Measurements from ENCODE around the gene NUP85. TPM values are rescaled to one million over a fixed set of nuclear protein-coding genes. Genes with fewer than 3 reads are reported as not detected.

Gene NUP85
- total RNA-seq, 1 experiment from 2014 or later, result 95.6 TPM

DNA sequence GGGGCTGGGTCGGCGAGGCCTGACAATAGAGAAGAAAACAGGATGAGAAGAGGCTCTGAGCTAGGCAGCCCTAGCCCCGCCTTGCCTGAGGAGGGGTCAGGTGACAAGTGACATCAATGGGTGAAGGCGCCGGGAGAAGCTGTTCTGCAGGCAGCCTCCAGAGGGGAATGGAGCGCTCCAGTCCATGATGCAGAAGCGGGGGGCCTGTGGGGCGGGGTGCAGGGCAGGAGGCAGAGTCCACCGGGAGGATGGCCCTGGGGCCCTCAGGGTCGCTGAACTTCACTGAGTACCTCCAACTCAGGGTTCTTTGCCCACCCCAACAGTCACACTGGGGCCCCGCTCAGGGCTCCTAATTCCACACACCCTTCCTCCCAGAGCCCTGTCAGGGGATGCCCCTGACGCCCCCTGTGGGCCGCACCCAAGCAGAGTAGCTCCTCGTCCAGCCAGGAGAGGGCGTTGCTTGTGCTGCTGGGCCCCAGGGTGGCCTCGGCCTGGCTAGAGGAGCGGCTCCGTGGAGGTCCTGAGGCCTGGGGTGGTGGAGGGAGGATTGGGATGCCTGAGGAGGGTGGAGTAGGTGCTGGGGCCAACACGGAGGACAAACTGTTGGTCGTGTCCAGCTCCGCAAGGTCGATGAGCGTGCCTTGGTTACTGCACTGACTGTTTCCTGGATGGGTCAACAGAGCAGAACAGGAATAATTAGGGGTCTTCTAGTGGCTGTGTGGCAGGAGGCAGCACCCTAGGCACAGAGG, 35.1 kb downstream of the NUP85 start:
- POLR2A ChIA-PET (ENCODE audit: unreplicated experiment), result interaction anchor here (0.5 kb wide), 1 partner anchor 13 kb away, joined by 3 read pairs; no protein-coding TSS in a partner anchor
- CTCF ChIA-PET, result interaction anchor here (0.6 to 1.7 kb wide), 6 partner anchors 8 to 181 kb away, joined by 3 to 9 read pairs (median 4); partner anchors contain the start of gene MIF4GD

DNA sequence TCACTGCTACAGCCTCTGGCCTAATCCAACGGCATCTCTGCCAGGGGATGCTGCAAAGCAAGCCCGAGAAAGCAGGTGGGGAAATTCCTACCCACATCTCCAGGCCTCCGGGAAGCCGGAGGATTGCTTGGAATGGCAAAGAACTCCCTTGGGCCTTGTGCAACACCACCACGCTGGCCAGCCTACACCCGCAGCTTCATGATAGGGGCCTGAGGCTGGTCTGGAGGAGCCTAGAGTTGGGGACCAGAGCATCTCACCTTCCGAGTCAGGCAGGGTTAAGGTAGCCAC, 35.6 kb downstream of the NUP85 start:
- Histone ChIP-seq H3K9me3 (ENCODE audit: low read length) (no peaks in the 10 kb centered on the region), H3K4me2 (ENCODE audit: low read length) (no peak overlapping the region), H2AFZ (ENCODE audit: low read length) (no peak overlapping the region), H3K27me3 (ENCODE audit: low read length) (no peaks in the 10 kb centered on the region), H3K9ac (ENCODE audit: low read length) (no peak overlapping the region), H4K20me1 (ENCODE audit: low read length) (no peaks in the 10 kb centered on the region), H3F3A (ENCODE audit: low read length, unreplicated experiment) (peaks cover 4% of the 10 kb centered on the region), H3K4me1 (ENCODE audit: insufficient read depth, low read length) (no peaks in the 10 kb centered on the region), H3K4me3 (ENCODE audit: low read length) (no peak overlapping the region), H3K9me2 (replicated peaks; ENCODE audit: low read length) (no peaks in the 10 kb centered on the region), H3K36me3 (ENCODE audit: low read depth, low read length) (peaks cover 80% of the 10 kb centered on the region), H3K27ac (ENCODE audit: low read length) (no peak overlapping the region), H3K79me2 (ENCODE audit: low read length) (no peaks in the 10 kb centered on the region)
- no peak for DNase-seq
- POLR2A ChIA-PET (ENCODE audit: unreplicated experiment), result interaction anchor here (0.5 kb wide), 1 partner anchor 14 kb away, joined by 3 read pairs; no protein-coding TSS in a partner anchor
- no TSS peak for BruUV-seq (replicated peaks)
- TF ChIP-seq EZH2 (IDR thresholded peaks at IDR 0.05; ENCODE audit: low read length, unreplicated experiment), result no peak
- TF ChIP-seq, protein P1, sequence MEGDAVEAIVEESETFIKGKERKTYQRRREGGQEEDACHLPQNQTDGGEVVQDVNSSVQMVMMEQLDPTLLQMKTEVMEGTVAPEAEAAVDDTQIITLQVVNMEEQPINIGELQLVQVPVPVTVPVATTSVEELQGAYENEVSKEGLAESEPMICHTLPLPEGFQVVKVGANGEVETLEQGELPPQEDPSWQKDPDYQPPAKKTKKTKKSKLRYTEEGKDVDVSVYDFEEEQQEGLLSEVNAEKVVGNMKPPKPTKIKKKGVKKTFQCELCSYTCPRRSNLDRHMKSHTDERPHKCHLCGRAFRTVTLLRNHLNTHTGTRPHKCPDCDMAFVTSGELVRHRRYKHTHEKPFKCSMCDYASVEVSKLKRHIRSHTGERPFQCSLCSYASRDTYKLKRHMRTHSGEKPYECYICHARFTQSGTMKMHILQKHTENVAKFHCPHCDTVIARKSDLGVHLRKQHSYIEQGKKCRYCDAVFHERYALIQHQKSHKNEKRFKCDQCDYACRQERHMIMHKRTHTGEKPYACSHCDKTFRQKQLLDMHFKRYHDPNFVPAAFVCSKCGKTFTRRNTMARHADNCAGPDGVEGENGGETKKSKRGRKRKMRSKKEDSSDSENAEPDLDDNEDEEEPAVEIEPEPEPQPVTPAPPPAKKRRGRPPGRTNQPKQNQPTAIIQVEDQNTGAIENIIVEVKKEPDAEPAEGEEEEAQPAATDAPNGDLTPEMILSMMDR (conservative IDR thresholded peaks at IDR 0.05; ENCODE audit: low read depth, low read length), result no peak
- TF ChIP-seq EZH2phosphoT487 (IDR thresholded peaks at IDR 0.05; ENCODE audit: borderline replicate concordance, low read length), result no peak
- no peak for ATAC-seq
- intact Hi-C loops (cut with micrococcal nuclease), result no loop called here
- CTCF ChIA-PET, result interaction anchor here (0.6 to 1.7 kb wide), 4 partner anchors 9 to 181 kb away, joined by 3 to 9 read pairs (median 4); partner anchors contain the start of gene MIF4GD

More for the DNA sequence above, 35.1 kb downstream of the NUP85 start:
- Histone ChIP-seq H3K9ac (ENCODE audit: low read length) (no peak overlapping the region), H3K9me2 (replicated peaks; ENCODE audit: low read length) (no peaks in the 10 kb centered on the region), H3K4me1 (ENCODE audit: insufficient read depth, low read length) (no peaks in the 10 kb centered on the region), H4K20me1 (ENCODE audit: low read length) (no peaks in the 10 kb centered on the region), H3K4me2 (ENCODE audit: low read length) (no peak overlapping the region), H3K79me2 (ENCODE audit: low read length) (no peaks in the 10 kb centered on the region), H3K27me3 (ENCODE audit: low read length) (no peaks in the 10 kb centered on the region), H3K27ac (ENCODE audit: low read length) (no peak overlapping the region), H3K36me3 (ENCODE audit: low read depth, low read length) (peaks cover 80% of the 10 kb centered on the region), H3K9me3 (ENCODE audit: low read length) (no peaks in the 10 kb centered on the region), H3F3A (ENCODE audit: low read length, unreplicated experiment) (peaks cover 4% of the 10 kb centered on the region), H2AFZ (ENCODE audit: low read length) (no peak overlapping the region), H3K4me3 (ENCODE audit: low read length) (no peak overlapping the region)
- ATAC-seq (peak; percentile 21), DNase-seq (peak; percentile 47)
- BruUV-seq (replicated peaks), result no TSS peak
- TF ChIP-seq EZH2phosphoT487 (IDR thresholded peaks at IDR 0.05; ENCODE audit: borderline replicate concordance, low read length), result no peak
- TF ChIP-seq, protein P1 (conservative IDR thresholded peaks at IDR 0.05; ENCODE audit: low read depth, low read length), result peak; percentile 98
- intact Hi-C loops (cut with micrococcal nuclease), result no loop called here

DNA sequence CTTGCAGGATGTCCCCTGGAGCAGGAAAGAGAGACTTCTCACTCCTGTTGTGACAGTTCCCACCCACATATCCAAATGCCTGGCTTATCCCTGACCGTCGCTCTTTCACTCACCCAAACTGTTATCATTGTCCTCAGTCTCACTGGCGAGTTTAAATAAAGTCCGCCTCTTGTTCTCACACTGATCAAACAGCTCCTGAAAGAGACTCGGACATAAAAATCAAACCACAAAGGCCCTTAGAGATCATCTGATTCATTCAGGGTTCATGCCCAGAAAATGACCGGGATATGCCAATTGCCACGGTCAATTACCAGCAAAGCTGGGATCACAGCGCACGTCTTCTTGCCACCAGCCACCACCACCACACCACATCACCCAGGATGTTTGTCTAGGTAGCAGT, 36.0 kb downstream of the NUP85 start:
- no peak for ATAC-seq
- H3K79me2 ChIP-seq (ENCODE audit: low read length), result no peaks in the 10 kb centered on the region
- no peaks in the 10 kb centered on the region for H3K27me3 ChIP-seq (ENCODE audit: low read length)
- H3K9ac ChIP-seq (ENCODE audit: low read length), result no peak overlapping the region
- POLR2A ChIA-PET (ENCODE audit: unreplicated experiment), result no interaction called here
- no peak overlapping the region for H3K4me3 ChIP-seq (ENCODE audit: low read length)
- TF ChIP-seq EZH2 (IDR thresholded peaks at IDR 0.05; ENCODE audit: low read length, unreplicated experiment) (no peak), EZH2phosphoT487 (IDR thresholded peaks at IDR 0.05; ENCODE audit: borderline replicate concordance, low read length) (no peak)
- TF ChIP-seq, protein P1 (conservative IDR thresholded peaks at IDR 0.05; ENCODE audit: low read depth, low read length), result no peak
- H3K36me3 ChIP-seq (ENCODE audit: low read depth, low read length), result peaks cover 80% of the 10 kb centered on the region
- H2AFZ ChIP-seq (ENCODE audit: low read length), result no peak overlapping the region
- H3K4me1 ChIP-seq (ENCODE audit: insufficient read depth, low read length), result no peaks in the 10 kb centered on the region
- no peaks in the 10 kb centered on the region for H3K9me3 ChIP-seq (ENCODE audit: low read length)
- DNase-seq, result no peak
- H3F3A ChIP-seq (ENCODE audit: low read length, unreplicated experiment), result peaks cover 3% of the 10 kb centered on the region
- no peaks in the 10 kb centered on the region for H3K9me2 ChIP-seq (replicated peaks; ENCODE audit: low read length)
- no peaks in the 10 kb centered on the region for H4K20me1 ChIP-seq (ENCODE audit: low read length)
- intact Hi-C loops (cut with micrococcal nuclease), result no loop called here
- BruUV-seq (replicated peaks), result no TSS peak
- no peak overlapping the region for H3K4me2 ChIP-seq (ENCODE audit: low read length)
- H3K27ac ChIP-seq (ENCODE audit: low read length), result no peak overlapping the region
- CTCF ChIA-PET, result interaction anchor here (1.6 to 1.7 kb wide), 2 partner anchors 29 to 182 kb away, joined by 5 to 9 read pairs; partner anchors contain the start of gene MIF4GD
